CD4-positive, alpha-beta T cell (primary cell): ENCODE data around the gene CCND3. TPM values are rescaled to one million over a fixed set of nuclear protein-coding genes. Genes with fewer than 3 reads are reported as not detected.

Source experiments
- ATAC-seq: fragments of 200-7000 bp; cut with Tn5 transposase; one replicate; pipeline ENCODE4 v1.10.0; 2022; ENCODE audit warnings: mild to moderate bottlenecking; ENCODE audit not compliant: poor library complexity
- CTCF ChIA-PET: fragments of 350-600 bp; sonication (Branson Sonifier 250); formaldehyde crosslinking; loops from one replicate; lab custom pipeline; 2021; ENCODE audit warnings: antibody characterized with exemption, inconsistent platforms; lab: Charles Lee
- POLR2A ChIA-PET: fragments of 350-600 bp; sonication (Branson Sonifier 250); formaldehyde crosslinking; loops from one replicate; lab custom pipeline; 2021; ENCODE audit warnings: antibody characterized with exemption, inconsistent platforms; lab: Charles Lee
- DNase-seq, 14 experiments: peaks; one replicate each; pipeline ENCODE4 v3.0.0-alpha.2; 2013 to 2020; ENCODE audit warnings: mixed read lengths in 2 of 14
- H3K27ac ChIP-seq, 2 donors: one replicate each; pipeline versions ENCODE4 v1.5.1 to v1.7.0; 2013; ENCODE audit warnings: low read length in 2 of 2, low read depth in 1 of 2, mild to moderate bottlenecking in 1 of 2
- H3K27me3 ChIP-seq, 2 experiments: 1 replicate in 1 of 2; 2 replicates in 1 of 2; pipeline versions ENCODE4 v1.6.1 to v1.7.0; 2013; ENCODE audit warnings: low read length in 2 of 2, control low read depth in 1 of 2, mild to moderate bottlenecking in 1 of 2, moderate library complexity in 1 of 2; ENCODE audit not compliant: insufficient read depth in 2 of 2, control insufficient read depth in 1 of 2
- H3K36me3 ChIP-seq: one replicate; pipeline ENCODE4 v1.6.1; 2013; ENCODE audit warnings: low read length, control low read depth; ENCODE audit not compliant: insufficient read depth
- H3K4me1 ChIP-seq: one replicate; pipeline ENCODE4 v1.6.1; 2013; ENCODE audit warnings: low read length, control low read depth; ENCODE audit not compliant: insufficient read depth
- H3K4me3 ChIP-seq: one replicate; pipeline ENCODE4 v1.5.1; 2013; ENCODE audit warnings: mild to moderate bottlenecking, low read length, moderate library complexity
- H3K9me3 ChIP-seq, 2 experiments: 1 replicate in 1 of 2; 2 replicates in 1 of 2; pipeline versions ENCODE4 v1.6.1 to v1.7.0; 2013; ENCODE audit warnings: low read length in 2 of 2, mild to moderate bottlenecking in 2 of 2, control low read depth in 1 of 2, moderate library complexity in 1 of 2; ENCODE audit not compliant: control insufficient read depth in 1 of 2, insufficient read depth in 1 of 2
- H3K27ac Mint-ChIP-seq: one replicate; pipeline ENCODE4 v1.8.0; 2020; ENCODE audit warnings: mixed read lengths
- H3K27me3 Mint-ChIP-seq: one replicate; pipeline ENCODE4 v1.8.0; 2021; ENCODE audit warnings: mixed read lengths
- H3K36me3 Mint-ChIP-seq: one replicate; pipeline ENCODE4 v1.8.0; 2021; ENCODE audit warnings: low read depth, mixed read lengths
- H3K4me1 Mint-ChIP-seq: one replicate; pipeline ENCODE4 v1.8.0; 2021; ENCODE audit warnings: low read depth, mixed read lengths
- H3K4me3 Mint-ChIP-seq: one replicate; pipeline ENCODE4 v1.8.0; 2020; ENCODE audit warnings: mild to moderate bottlenecking, mixed read lengths
- H3K9me3 Mint-ChIP-seq: one replicate; pipeline ENCODE4 v1.8.0; 2020; ENCODE audit warnings: mixed read lengths
- intact Hi-C, 2 experiments: fragments of 100-400 bp; cut with DNase I in 1 of 2; cut with micrococcal nuclease in 1 of 2; formaldehyde crosslinking; loops; one replicate each; pipeline versions ENCODE4 v1.15.1 to v1.9.0; 2023 to 2025; cut with DNase I, micrococcal nuclease
- total RNA-seq, 174 experiments: library from RNA in 2 of 174; stranded (reverse) in 2 of 174; gene quantifications; one replicate each; pipeline ENCODE4 v1.2.3 and lab custom pipeline; 2021 to 2026
- TF ChIP-seq, protein P1 (sequence below): fragments of 200-600 bp; IDR thresholded peaks from one replicate; pipeline ENCODE4 v1.8.0; 2022; ENCODE audit warnings: antibody characterized with exemption, mild to moderate bottlenecking

CCND3 gene
- total RNA-seq, 2 experiments from 2014 or later, result 247 to 248 TPM

DNA sequence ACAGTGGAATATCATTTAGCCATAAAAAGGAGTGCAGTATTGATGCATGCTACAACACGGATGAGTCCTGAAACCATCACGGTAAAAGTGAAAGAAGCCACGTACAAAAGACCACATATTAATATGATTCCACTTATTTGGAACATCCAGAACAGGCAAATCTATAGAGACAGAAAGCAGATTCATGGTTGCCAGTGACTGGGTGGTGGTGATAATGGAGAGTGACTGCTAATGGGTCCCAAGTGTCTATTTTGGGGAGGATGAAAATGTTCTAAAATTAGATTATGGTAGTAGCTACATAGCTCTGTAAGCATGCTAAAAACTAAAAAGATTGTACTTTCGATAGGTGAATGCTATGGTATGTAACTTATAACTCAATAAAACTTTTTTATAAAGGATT, 18.4 kb upstream of the CCND3 start:
- no peak overlapping the region for H3K4me3 Mint-ChIP-seq
- peaks cover 42% of the 10 kb centered on the region for H3K36me3 ChIP-seq
- H3K27ac Mint-ChIP-seq, result peak overlapping the region; percentile 69
- DNase-seq (no peak), ATAC-seq (no peak)
- no peak overlapping the region for H3K27ac ChIP-seq
- TF ChIP-seq, protein P1, sequence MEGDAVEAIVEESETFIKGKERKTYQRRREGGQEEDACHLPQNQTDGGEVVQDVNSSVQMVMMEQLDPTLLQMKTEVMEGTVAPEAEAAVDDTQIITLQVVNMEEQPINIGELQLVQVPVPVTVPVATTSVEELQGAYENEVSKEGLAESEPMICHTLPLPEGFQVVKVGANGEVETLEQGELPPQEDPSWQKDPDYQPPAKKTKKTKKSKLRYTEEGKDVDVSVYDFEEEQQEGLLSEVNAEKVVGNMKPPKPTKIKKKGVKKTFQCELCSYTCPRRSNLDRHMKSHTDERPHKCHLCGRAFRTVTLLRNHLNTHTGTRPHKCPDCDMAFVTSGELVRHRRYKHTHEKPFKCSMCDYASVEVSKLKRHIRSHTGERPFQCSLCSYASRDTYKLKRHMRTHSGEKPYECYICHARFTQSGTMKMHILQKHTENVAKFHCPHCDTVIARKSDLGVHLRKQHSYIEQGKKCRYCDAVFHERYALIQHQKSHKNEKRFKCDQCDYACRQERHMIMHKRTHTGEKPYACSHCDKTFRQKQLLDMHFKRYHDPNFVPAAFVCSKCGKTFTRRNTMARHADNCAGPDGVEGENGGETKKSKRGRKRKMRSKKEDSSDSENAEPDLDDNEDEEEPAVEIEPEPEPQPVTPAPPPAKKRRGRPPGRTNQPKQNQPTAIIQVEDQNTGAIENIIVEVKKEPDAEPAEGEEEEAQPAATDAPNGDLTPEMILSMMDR, result no peak
- no peaks in the 10 kb centered on the region for H3K27me3 Mint-ChIP-seq
- H3K4me3 ChIP-seq, result no peak overlapping the region
- H3K27me3 ChIP-seq, result no peaks in the 10 kb centered on the region
- H3K4me1 ChIP-seq, result peaks cover 47% of the 10 kb centered on the region
- H3K36me3 Mint-ChIP-seq, result peaks cover 77% of the 10 kb centered on the region
- peaks cover 77% of the 10 kb centered on the region for H3K4me1 Mint-ChIP-seq
- H3K9me3 Mint-ChIP-seq, result no peaks in the 10 kb centered on the region
- POLR2A ChIA-PET, result no interaction called here
- intact Hi-C loops, result no loop called here
- CTCF ChIA-PET, result no interaction called here
- no peaks in the 10 kb centered on the region for H3K9me3 ChIP-seq

DNA sequence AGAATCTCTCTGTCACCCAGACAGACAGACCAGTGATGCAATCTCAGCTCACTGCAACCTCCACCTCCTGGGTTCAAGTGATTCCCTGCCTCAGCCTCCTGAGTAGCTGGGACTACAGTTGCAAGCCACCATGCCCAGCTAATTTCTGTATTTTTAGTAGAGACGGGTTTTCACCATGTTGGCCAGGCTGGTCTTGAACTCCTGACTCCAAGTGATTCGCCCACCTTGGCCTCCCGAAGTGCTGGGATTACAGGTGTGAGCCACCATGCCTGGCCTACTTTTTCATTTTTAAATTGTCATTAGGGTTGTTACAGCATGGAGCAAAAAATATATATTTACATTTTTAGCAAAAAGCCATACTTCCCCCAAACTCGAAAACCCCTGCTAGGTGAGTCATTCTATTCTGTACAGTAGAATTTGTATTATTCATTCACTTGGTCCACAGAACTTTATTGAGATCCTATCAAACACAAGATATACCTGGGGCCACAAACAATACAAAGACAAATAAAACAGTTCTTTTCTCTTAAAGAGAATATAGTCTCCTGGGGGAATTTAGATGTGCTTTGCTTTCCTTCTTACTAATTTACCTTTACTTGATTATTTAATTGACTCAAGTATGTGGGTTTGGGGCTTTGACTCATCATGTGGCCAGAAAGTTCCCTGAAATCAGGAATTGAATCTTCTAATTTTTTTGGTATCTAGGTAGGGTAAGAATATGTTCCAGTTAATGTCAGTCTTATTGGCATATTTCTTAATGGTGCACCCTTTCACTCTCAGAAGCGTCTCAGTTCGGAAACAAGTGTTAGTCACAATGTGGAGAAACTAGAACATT, 16.6 kb upstream of the CCND3 start:
- no peak overlapping the region for H3K4me3 Mint-ChIP-seq
- H3K4me1 Mint-ChIP-seq, result peaks cover 70% of the 10 kb centered on the region

DNA sequence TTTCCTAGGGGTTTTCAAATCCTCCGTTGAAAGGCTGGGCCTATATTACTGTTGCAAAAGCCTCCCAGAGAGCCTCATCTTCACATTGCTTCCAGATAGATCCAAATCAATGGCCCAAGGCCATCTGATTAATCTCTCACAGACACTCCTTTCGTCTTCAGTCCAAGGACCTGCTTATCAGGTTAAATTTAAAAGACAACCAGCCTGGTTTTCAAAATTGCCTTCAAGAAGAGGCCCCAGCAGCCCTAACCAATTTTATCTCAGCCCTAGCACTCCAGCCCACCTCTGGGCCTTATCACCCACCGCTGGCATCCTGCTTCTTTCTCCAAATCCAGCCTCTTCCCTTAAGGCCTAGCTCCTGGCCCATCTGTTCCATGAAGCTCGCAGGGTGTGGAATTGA, 15.5 kb upstream of the CCND3 start:
- H3K36me3 ChIP-seq, result peaks cover 28% of the 10 kb centered on the region
- no peak overlapping the region for H3K4me3 ChIP-seq
- Mint-ChIP-seq H3K4me1 (peaks cover 74% of the 10 kb centered on the region), H3K27ac (peak overlapping the region; percentile 76), H3K36me3 (peaks cover 78% of the 10 kb centered on the region), H3K9me3 (no peaks in the 10 kb centered on the region), H3K27me3 (no peaks in the 10 kb centered on the region), H3K4me3 (peak overlapping the region; percentile 9)
- no peaks in the 10 kb centered on the region for H3K9me3 ChIP-seq
- ChIA-PET POLR2A (interaction anchor here (0.6 kb wide), 1 partner anchor 9 kb away, joined by 3 read pairs; no protein-coding TSS in a partner anchor), CTCF (no interaction called here)
- ATAC-seq, result no peak
- intact Hi-C loops, result no loop called here
- no peak overlapping the region for H3K27ac ChIP-seq
- H3K27me3 ChIP-seq, result no peaks in the 10 kb centered on the region
- peaks cover 41% of the 10 kb centered on the region for H3K4me1 ChIP-seq
- DNase-seq, result no peak
- TF ChIP-seq, protein P1, result no peak

More for the DNA sequence above, 16.6 kb upstream of the CCND3 start:
- no peak for ATAC-seq
- H3K36me3 Mint-ChIP-seq, result peaks cover 72% of the 10 kb centered on the region
- CTCF ChIA-PET, result no interaction called here
- Histone ChIP-seq H3K9me3 (no peaks in the 10 kb centered on the region), H3K4me3 (no peak overlapping the region), H3K27ac (no peak overlapping the region), H3K27me3 (no peaks in the 10 kb centered on the region), H3K4me1 (peaks cover 42% of the 10 kb centered on the region), H3K36me3 (peaks cover 30% of the 10 kb centered on the region)
- no peaks in the 10 kb centered on the region for H3K9me3 Mint-ChIP-seq
- TF ChIP-seq, protein P1, result no peak
- H3K27me3 Mint-ChIP-seq, result no peaks in the 10 kb centered on the region
- intact Hi-C loops, result no loop called here
- H3K27ac Mint-ChIP-seq, result peak overlapping the region; percentile 67
- DNase-seq, result no peak
- POLR2A ChIA-PET, result interaction anchor here (0.6 kb wide), 1 partner anchor 37 kb away, joined by 3 read pairs; the partner anchor contains the start of genes BYSL and MED20
